Measurements from ENCODE around the gene BPIFA3. TPM values are rescaled to one million over a fixed set of nuclear protein-coding genes. Genes with fewer than 3 reads are reported as not detected.

BPIFA3 gene
- total RNA-seq, 2 donors from 2014 or later, result not detected

GRCh38 chr20:33176101-33176500 lies 41.1 kb upstream of the BPIFA3 start:
- Histone ChIP-seq H3K36me3 (no peaks in the 10 kb centered on the region), H3K4me3 (no peak overlapping the region), H3K9me3 (no peaks in the 10 kb centered on the region), H3K9ac (ENCODE audit: low read depth in 2 of 2, low read length in 2 of 2) (no peak overlapping the region), H3K27me3 (no peaks in the 10 kb centered on the region), H3K4me1 (no peaks in the 10 kb centered on the region), H3K27ac (no peak overlapping the region)
- TF ChIP-seq CTCF (IDR thresholded peaks at IDR 0.05), result no peak
- intact Hi-C loops (cut with DNase I), result no loop called here
- DNase-seq, result no peak

- DNase-seq, result no peak
- Histone ChIP-seq H3K27me3 (no peaks in the 10 kb centered on the region), H3K4me1 (no peaks in the 10 kb centered on the region), H3K9me3 (no peaks in the 10 kb centered on the region), H3K4me3 (no peak overlapping the region), H3K36me3 (no peaks in the 10 kb centered on the region), H3K9ac (ENCODE audit: low read depth in 2 of 2, low read length in 2 of 2) (no peak overlapping the region), H3K27ac (no peak overlapping the region)
- no peak for TF ChIP-seq CTCF (IDR thresholded peaks at IDR 0.05)
- intact Hi-C loops (cut with DNase I), result no loop called here
Observed at GRCh38 chr20:33177866-33178265, 39.3 kb upstream of the BPIFA3 start.

- Histone ChIP-seq H3K4me3 (no peak overlapping the region), H3K36me3 (no peaks in the 10 kb centered on the region), H3K27me3 (no peaks in the 10 kb centered on the region), H3K9ac (ENCODE audit: low read depth in 2 of 2, low read length in 2 of 2) (no peak overlapping the region), H3K4me1 (no peaks in the 10 kb centered on the region), H3K9me3 (no peaks in the 10 kb centered on the region), H3K27ac (no peak overlapping the region)
- no peak for DNase-seq
- intact Hi-C loops (cut with DNase I), result no loop called here
- no peak for TF ChIP-seq CTCF (IDR thresholded peaks at IDR 0.05)
Observed at GRCh38 chr20:33178726-33179125, 38.4 kb upstream of the BPIFA3 start.

GRCh38 chr20:33180169-33180568 lies 37.0 kb upstream of the BPIFA3 start:
- no peak for TF ChIP-seq CTCF (IDR thresholded peaks at IDR 0.05)
- intact Hi-C loops (cut with DNase I), result no loop called here
- Histone ChIP-seq H3K27me3 (no peaks in the 10 kb centered on the region), H3K9ac (ENCODE audit: low read depth in 2 of 2, low read length in 2 of 2) (no peak overlapping the region), H3K27ac (no peak overlapping the region), H3K9me3 (no peaks in the 10 kb centered on the region), H3K4me3 (no peak overlapping the region), H3K4me1 (no peaks in the 10 kb centered on the region), H3K36me3 (no peaks in the 10 kb centered on the region)
- DNase-seq, result no peak

GRCh38 chr20:33181482-33182093 lies 35.6 kb upstream of the BPIFA3 start:
- H3K36me3 ChIP-seq, result no peaks in the 10 kb centered on the region
- no peaks in the 10 kb centered on the region for H3K27me3 ChIP-seq
- H3K4me3 ChIP-seq, result no peak overlapping the region
- no peaks in the 10 kb centered on the region for H3K4me1 ChIP-seq
- no peak overlapping the region for H3K27ac ChIP-seq
- no peak for DNase-seq
- H3K9me3 ChIP-seq, result no peaks in the 10 kb centered on the region
- intact Hi-C loops (cut with DNase I), result no loop called here
- H3K9ac ChIP-seq (ENCODE audit: low read depth in 2 of 2, low read length in 2 of 2), result no peak overlapping the region
- no peak for TF ChIP-seq CTCF (IDR thresholded peaks at IDR 0.05)

All from colonic mucosa (tissue), 4 donors.